Measurements from ENCODE around the gene DNAH6. TPM values are rescaled to one million over a fixed set of nuclear protein-coding genes. Genes with fewer than 3 reads are reported as not detected.

DNAH6 gene
- total and polyA plus RNA-seq, 2 of the 13 experiments (the other 11 are each of a cell fraction or from before 2014, with no cell fraction given): 0.01 TPM; not detected in 1

- no peak for TF ChIP-seq ZNF547 (CRISPR knock-in tag; IDR thresholded peaks at IDR 0.05)
- TF ChIP-seq ERF (CRISPR knock-in tag; IDR thresholded peaks at IDR 0.05): no peak
- no peak for TF ChIP-seq ADNP (CRISPR knock-in tag; IDR thresholded peaks at IDR 0.05)
- peak; percentile 78; the same call in 1 of the 2 replicates for TF ChIP-seq ZNF12 (CRISPR knock-in tag; IDR thresholded peaks at IDR 0.05)
- no peak for TF ChIP-seq ZNF816 (CRISPR knock-in tag; IDR thresholded peaks at IDR 0.05; ENCODE audit: borderline replicate concordance)
- peak; percentile 62; the same call in 1 of the 2 replicates for TF ChIP-seq POGZ (CRISPR knock-in tag; IDR thresholded peaks at IDR 0.05)
- no peak for TF ChIP-seq DDIT3 (CRISPR knock-in tag; IDR thresholded peaks at IDR 0.05)
- TF ChIP-seq ZNF652 (CRISPR knock-in tag; IDR thresholded peaks at IDR 0.05; ENCODE audit: borderline replicate concordance, low read depth): no peak
- TF ChIP-seq ASH2L (IDR thresholded peaks at IDR 0.05; ENCODE audit: insufficient read length, low read depth, low read length): peak; percentile 64
- 0 out of 2 replicates have a peak, but pooled peaks have one; percentile 22 for TF ChIP-seq ZBTB7B (CRISPR knock-in tag; IDR thresholded peaks at IDR 0.05)
- no peak for TF ChIP-seq EED (CRISPR knock-in tag; IDR thresholded peaks at IDR 0.05)
- TF ChIP-seq ZBTB26 (CRISPR knock-in tag; IDR thresholded peaks at IDR 0.05; ENCODE audit: borderline replicate concordance): no peak
- no peak for TF ChIP-seq ATF1 (CRISPR knock-in tag; IDR thresholded peaks at IDR 0.05)
- TF ChIP-seq ZNF230 (CRISPR knock-in tag; IDR thresholded peaks at IDR 0.05): no peak
- TF ChIP-seq SNAPC4 (CRISPR knock-in tag; IDR thresholded peaks at IDR 0.05): no peak
- peak; percentile 24; the same call in 1 of the 2 replicates for TF ChIP-seq IKZF5 (CRISPR knock-in tag; IDR thresholded peaks at IDR 0.05)
- no peak for TF ChIP-seq UBTF (CRISPR knock-in tag; IDR thresholded peaks at IDR 0.05)
- TF ChIP-seq ZNF256 (CRISPR knock-in tag; conservative IDR thresholded peaks at IDR 0.05): no peak
- no peak for TF ChIP-seq MTA3 (CRISPR knock-in tag; IDR thresholded peaks at IDR 0.05)
- TF ChIP-seq KDM1A (CRISPR knock-in tag; IDR thresholded peaks at IDR 0.05): peak; percentile 84
- TF ChIP-seq ZNF660 (CRISPR knock-in tag; IDR thresholded peaks at IDR 0.05; ENCODE audit: borderline replicate concordance, low read depth): no peak
- TF ChIP-seq ZNF839 (CRISPR knock-in tag; IDR thresholded peaks at IDR 0.05; ENCODE audit: borderline replicate concordance): no peak
Observed at GRCh38 chr2:84613082-84613481, 96.8 kb downstream of the DNAH6 start (continued).
